GM18508 (cell line): ENCODE measurements around the gene WASL.
"Not testable (repeated sequence)": the region's sequence is repeated elsewhere in the genome, so short reads cannot be mapped to it uniquely, and the experiment has no call there.

Experiments used
- ATAC-seq: cut with Tn5 transposase; IDR thresholded peaks from one replicate; pipeline ENCODE4 v1.9.1; 2021; ENCODE audit warnings: moderate number of reproducible peaks; ENCODE audit not compliant: insufficient read depth, unreplicated experiment

The WASL gene

GRCh38 chr7:123637878-123638277 lies 110.9 kb downstream of the WASL start:
- ATAC-seq = no peak

DNA sequence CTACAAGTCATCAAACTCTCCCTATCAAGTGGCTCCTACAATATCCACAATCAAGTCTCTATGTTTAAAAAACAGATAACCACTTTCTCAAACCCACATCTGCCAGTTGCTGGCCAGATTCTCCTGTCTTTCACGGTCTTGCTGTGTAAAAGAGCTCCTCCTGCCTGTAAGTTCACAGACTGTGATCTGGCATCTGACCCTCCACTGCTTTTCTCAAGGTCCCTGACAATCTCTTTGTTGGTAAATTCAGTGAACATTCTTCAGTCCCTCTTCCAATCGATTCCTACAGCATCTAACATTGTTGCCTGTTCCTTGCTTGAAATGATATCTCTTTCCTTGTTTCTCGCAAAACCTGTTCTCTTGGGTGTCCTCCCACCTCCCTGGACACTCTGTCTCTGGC lies 111.6 kb downstream of the WASL start:
- no peak for ATAC-seq

GRCh38 chr7:123635551-123636359 lies 113.0 kb downstream of the WASL start:
- ATAC-seq = no peak

GRCh38 chr7:123634011-123634573 lies 114.7 kb downstream of the WASL start:
- ATAC-seq = not testable (repeated sequence)

- ATAC-seq = no peak
Measured at GRCh38 chr7:123633553-123633952, 115.2 kb downstream of the WASL start.

DNA sequence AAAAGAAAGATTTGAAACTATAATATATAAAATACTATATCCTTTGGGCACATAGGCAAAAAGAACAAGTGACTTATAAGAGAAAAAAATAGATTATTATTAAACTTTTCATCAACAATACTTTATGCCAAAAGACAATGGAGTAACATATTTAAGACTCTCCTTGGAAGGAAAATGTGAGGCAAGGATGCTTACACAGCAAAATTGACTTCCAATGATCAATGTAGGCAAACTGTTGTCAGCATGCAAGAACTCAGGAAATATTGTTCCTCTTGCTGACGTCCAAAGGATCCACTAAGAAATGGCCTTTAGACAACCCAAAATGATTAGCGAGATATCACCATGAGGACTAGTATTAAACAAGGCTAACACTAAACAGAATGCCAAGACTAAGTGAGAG lies 116.0 kb downstream of the WASL start:
- ATAC-seq = no peak
